Measurements from ENCODE around the gene OR51F2.
"Not testable (repeated sequence)": the region's sequence is repeated elsewhere in the genome, so short reads cannot be mapped to it uniquely, and the experiment has no call there.

The OR51F2 gene, protein sequence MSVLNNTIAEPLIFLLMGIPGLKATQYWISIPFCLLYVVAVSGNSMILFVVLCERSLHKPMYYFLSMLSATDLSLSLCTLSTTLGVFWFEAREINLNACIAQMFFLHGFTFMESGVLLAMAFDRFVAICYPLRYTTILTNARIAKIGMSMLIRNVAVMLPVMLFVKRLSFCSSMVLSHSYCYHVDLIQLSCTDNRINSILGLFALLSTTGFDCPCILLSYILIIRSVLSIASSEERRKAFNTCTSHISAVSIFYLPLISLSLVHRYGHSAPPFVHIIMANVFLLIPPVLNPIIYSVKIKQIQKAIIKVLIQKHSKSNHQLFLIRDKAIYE

DNA sequence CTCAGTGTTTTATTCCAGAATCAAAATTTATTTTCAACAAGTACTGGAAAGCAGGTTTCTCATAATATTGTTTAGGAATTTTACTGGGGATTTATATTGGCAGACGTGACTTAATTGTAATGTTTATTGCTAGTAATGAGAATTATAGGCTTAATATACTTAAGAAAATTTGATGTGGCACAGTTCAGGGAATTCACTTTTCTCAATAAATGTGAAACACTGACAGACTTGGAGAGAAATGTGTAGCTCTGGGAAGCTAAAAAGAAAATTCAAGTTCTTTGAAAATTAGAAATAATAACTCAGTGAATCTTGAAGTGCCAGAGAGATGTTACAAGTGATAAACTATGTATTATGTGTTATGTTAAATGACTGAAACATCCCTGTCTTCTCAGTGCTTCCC is at the start of gene OR51F2:
Gene OR51F2, plus strand, starts transcription at position 301 of the 400 bp plus-strand sequence. CDS start 101 bp downstream, outside the sequence.
- no peak for FAIRE-seq

DNA sequence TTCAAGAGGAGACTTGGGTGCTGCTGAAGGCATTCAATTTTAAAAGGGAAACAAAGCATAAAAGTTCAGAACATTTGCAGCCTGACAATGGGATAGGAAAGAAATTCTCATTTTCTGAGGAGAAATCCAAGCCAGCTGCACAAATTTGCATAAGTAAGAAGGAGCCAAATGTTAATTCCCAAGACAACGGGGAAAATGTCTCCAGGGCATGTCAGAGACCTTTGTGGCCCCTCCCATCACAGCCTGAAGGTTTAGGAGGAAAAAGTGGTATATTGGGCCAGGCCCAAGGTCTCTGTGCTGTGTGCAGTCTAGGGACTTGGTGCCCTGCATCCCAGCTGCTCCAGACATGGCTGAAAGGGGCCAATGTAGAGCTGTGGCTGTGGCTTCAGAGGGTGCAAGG is 38.7 kb upstream of the OR51F2 start:
- no peak for FAIRE-seq

DNA sequence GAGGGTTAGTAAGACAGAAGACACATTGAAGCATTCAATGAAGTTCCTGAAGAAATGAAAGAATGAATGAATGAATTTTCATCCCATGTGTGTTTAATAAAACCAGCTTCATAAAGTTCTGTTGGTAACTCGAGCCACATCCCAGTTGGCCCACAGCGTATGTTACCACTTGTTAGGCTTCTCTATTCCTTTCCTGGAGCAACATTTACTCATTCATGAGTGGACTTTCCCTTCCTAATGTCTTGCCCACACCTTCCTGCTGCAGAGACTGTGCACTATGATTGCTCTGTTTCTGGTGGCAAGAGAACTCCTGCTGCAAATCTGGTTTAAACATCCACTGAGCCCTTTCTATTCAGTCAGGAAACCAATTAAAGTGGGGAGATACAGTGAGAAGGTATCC is 23.9 kb upstream of the OR51F2 start:
- no peak for FAIRE-seq

DNA sequence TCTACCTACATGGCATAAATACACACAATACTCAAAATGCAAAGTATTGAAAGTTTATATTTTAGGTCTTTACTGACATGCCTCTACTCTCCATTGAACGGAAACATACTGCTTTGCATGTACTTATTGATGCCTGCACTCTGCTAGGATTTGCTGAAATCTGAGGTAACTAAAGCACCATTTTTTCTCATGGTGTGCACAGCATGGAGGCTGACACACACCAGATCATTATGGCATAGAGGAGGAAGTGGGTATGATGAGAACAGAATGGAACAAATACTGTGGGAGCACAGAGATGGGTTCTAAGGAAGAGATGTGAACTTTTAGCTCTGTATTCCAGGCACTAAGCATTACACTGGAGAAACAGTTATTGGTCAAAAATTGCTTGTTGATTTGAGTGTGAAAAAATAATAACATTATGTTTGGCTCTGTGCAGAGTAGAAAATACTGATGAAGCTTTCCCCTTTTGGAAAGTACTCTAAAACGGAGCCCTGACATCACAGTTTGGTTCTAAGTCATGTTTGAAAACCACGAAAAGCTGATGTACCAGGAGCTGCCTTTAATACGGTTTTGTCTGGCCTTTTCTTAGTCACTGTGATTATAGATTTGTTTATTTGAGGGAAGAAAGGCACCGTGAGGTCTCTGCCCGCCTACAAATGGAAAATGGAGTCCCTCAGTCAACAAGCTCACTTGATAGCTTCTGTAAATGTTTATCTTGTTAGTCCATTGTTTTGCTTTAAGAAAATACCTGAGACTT is 22.5 kb upstream of the OR51F2 start:
- no peak for FAIRE-seq

DNA sequence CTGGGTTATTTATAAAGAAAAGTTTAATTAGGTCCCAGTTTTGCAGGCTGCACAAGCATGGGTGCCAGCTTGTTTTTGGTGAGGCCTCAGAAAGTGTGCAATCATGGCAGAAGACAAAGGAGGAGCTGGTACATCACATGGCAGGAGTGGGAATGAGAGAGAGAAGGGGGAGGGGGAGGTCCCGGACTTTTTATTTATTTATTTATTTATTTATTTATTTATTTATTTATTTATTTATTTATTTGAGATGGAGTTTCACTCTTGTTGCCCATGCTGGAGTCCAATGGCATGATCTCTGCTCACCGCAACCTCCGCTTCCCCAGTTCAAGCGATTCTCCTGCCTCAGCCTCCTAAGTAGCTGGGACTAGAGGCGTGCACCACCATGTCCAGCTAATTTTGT is 19.8 kb upstream of the OR51F2 start:
- not testable (repeated sequence) for FAIRE-seq

DNA sequence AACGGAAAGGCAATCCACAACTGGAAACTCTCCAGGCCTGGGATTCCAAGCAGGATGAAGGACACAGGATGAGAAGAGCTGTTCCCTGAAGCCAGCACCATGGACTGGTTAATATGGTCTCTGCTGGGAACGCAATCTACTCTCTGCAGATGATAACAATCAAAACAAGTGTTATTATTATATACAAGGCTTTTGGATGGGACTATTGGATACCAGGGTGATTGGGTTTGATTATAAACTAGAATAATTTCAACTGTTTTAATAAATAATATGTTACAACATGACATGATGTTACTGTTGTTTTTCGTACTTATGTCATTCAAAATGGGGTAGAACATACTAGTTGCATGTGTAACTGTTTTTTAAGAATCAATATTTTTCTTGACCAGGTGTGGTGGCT is 16.8 kb upstream of the OR51F2 start, which contains the start of gene OR52R1:
Gene OR52R1, minus strand, starts transcription at position 101 of the 400 bp plus-strand sequence. Its CDS starts 0 bp downstream, at position 101.
- FAIRE-seq = no peak

DNA sequence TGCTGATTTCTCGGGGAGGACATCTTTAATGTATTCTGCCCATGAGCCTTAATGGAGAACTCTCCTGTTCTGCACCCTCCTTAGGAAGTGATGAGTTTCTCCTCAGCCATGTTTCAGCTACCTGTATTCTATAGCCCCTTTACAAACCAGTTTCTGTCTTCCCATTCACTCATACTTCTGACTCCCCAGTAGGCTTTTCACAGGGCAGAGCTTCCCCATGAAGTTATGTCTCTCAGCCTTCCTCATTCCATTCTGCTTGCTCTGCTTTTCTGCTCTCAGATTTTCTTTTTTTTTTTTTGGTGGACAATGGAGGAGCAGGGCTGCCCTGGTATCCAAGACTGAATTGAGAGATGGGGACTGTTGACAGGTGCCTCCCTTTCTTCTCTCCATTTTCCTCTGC is 12.6 kb upstream of the OR51F2 start:
- no peak for FAIRE-seq

DNA sequence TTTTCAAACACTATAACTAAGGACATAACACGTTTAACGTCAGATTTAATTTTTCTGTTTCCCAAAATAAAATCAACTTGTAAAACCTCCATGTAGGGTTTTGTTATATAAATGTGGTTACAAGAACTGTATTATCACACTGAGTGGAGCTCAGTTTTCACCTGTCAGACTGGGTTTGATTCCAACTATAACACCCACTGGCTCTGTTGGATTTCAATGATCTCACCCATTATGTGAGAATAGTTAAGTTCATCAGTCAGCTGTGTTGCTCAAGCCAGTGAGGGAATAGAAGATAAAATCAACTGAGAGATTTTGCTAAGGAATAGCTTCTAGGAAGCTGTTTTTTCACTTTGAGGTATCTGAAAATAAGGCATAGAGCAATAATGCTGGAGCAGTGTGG is 11.9 kb upstream of the OR51F2 start:
- FAIRE-seq = no peak

DNA sequence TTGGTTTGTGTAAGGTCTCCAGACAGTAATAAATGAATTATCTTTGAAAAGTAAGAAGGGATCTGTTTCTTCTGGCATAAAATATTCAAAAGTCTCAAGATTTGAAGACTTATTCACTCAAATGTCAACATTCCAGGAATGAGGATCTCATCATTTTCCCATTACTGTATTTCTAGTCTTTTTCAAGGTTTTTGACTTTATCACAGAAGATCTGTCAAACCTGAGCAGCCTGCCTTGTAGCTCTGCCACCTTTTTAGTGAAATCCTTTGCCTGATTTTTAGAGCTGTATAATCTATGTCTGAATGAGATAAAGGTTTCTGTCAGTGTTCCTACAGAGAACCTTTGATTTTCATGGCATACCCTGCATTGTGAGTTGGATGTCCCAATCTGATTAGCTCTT is 4.0 kb downstream of the OR51F2 start:
- no peak for FAIRE-seq

DNA sequence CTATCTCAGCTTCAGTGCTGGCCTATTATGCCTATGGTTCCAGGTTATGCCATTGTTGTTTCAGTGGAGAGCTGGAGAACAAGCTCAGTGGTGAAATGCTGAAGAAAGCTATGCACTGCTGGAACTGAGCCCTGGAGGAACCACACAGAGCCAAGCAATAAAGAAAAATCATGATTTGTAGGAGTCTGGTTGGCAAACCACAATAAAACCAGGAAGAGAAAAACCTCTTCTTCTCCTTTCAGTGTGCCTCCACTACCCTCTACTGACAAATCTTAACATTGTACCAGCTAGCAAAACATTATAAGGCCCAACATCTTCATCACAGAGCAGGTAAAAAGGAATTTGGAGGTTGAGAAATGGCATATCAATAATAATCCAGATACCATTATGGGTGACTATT is 5.3 kb downstream of the OR51F2 start:
- FAIRE-seq = no peak

DNA sequence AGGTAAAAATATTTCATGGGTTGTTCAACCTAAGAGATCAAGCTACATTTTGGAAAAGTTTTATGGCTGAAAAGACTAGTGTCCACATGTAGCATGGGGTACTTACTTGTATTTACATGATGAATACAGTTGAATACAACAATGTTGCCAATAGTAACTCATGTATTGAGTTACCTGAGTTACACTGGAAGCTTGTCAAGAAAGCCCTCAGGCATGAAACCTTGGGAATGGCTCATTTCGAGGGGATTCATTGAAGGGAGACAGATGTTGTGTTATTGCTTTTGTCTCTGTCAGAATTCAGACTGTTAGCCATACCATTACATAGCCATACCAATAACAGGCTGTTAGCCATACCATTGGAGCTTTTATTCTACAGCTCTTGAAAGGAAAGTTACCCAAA is 9.2 kb downstream of the OR51F2 start:
- no peak for FAIRE-seq

DNA sequence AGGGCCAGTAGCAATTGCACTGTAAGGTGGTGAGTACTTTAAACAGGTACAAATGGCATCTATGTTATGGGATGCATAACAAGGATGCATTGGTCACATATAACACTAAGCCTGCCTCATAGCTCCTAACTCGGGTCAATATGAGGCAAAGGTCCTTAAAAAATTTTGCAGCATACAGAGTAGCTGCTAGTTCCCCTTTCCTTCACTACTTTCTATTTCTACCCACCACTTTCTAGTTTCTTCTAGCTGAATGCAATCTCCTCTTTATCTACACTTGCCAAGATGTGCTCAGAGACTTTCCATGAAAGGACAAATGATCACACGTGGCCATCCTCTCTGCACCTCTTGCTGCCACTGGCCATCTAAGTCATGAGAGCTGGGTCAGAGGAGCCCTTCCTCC is 9.8 kb downstream of the OR51F2 start:
- FAIRE-seq = no peak

DNA sequence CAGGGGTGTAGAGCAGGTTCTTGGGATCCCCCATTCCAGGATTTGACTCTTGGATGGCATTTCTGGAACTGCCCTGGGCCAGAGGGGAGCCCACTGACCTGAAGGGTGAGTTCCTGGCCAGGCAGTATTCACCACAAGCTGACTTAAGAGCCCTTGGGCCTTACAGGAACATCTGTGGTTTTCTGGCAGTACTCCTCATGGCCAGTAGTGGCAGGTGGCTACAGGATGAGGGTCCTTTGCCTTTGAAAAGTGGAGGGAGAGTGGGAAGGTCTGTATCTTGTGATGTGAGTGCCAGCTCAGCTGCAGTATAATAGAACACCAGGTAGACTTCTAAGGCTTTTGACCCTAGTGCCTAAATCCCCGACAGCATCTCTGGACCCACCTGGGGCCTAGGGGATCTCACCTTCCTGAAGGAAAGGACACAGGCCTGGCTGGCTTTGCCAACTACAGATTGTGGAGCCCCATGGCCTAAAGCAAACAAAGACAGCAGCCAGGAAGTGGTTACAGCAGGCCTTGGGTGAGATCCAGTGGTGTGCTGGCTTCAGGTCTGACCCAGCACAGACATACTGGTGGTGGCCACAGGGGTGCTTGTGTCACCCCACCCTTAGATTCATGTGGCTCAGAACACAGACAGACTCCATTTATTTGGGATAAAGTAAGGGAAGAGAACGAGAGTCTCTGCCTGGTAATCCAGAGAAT is 18.9 kb downstream of the OR51F2 start:
- no peak for FAIRE-seq

DNA sequence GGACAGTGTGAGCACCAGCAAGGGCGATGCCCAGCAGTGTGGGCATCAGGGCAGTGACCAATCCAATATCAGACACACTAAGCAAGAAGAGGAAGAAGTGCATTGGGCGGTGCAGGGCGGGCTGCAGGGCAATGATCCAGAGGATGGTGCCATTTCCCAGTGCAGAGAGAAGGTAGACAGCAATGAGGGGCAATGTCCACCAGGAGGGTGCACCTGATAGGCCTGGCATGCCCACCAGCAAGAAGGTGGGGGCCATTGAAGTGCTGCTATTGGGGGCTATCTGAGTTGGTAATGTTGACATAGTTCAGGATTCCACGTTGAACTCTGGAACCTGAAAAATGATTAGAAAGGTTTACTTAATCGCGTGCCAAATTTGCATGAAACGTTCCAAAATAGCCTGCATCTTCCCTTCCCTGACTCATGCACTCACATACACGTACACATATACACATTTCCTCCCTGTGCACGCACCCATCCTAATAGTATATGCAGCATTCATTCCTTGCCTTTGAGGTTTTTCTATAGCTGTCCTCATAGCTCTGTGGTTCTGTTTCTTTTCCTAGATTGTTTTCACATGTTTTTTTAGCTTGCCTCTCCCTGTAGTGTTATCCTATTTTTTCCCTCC is 27.9 kb downstream of the OR51F2 start, which contains the start of gene OR51S1:
Gene OR51S1, minus strand, starts transcription at position 301 of the 625 bp plus-strand sequence. Its CDS starts 0 bp downstream, at position 301.
- no peak for FAIRE-seq

DNA sequence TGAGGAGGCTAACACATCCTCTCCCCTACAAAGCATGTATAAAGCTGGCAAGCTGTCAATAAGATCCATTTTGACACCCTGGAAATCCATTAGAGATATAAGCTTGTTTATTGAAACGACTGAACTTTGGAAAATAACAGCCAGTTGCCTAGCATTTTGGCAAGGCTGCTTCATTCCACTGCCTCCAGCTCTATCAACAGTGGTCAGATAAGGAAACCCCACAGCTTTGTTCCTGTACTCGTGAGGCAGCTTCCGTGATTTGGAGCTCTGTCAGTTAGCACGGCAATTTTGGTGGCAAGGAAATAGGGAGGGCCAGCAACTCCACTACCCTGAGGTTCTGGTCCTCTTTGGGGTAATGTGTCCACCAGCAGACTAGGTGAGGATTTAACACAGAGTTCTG is 29.9 kb downstream of the OR51F2 start:
- FAIRE-seq = no peak

DNA sequence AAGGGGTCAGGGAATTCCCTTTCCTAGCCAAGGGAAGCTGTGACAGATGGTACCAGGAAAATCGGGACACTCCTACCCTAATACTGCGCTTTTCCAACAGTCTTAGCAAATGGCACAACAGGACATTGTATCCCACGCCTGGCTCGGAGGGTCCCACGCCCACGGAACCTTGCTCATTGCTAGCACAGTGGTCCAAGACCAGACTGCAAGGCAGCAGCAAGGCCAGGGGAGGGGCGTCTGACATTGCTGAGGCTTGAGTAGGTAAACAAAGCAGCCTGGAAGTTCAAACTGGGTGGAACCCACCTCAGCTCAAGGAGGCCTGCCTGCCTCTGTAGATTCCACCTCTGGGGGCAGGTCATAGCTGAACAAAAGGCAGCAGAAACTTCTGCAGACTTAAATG is 33.2 kb downstream of the OR51F2 start:
- not testable (repeated sequence) for FAIRE-seq

DNA sequence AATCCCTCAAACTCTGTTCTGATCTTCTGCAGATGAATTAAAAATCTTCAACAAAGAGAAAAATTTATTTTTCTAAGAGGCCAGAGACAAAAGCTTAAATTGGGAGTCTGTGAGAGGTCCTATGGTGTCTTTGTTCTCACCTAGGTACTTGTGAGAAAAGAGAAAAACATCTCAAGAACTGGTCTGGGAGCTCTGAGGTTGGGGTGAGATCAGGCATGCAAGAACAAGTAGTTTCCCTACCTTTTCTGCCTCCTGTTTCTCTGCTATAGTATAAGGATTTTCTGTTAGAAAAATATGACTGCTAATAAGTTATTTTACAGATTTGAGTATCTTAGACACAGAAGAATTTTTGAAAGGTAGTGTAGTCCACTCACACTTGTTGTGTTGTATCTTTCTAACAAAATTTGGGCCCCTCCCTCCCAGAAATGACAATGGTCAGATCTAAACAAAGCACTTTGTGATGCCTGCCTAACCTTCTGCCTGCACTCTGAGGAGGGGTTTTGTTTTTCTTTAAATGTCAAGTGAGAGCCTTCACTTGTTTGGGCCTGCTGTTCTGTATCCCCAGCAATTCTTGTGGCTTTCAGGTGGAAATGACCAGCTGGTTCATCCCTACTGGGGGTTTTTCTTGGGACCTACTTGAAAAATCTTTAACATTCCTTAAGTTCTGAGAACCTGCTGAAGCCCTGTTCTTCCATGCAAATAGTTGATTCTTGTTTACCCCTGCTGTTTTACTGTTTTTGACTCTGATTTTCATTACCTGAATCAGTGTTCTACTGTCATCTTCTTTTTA is 41.5 kb downstream of the OR51F2 start:
- no peak for FAIRE-seq

DNA sequence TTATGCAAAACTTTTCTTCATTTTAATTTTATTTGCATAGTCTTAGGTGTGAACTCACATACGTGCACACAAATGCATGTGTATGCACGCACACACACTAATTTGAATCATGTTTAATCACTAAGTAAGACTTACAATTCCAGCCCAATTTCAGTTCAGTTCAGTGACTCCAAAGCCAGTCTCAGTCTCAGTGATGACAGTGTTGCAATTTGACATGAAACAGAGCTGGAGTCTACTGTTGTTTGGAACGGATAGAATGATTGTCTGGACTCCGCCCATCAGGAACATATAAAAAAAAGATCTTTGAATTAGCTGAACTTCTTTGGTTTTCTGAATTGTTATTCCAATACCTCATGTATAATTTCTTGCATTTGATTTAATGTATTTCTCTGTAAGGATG is 42.8 kb downstream of the OR51F2 start:
- FAIRE-seq = no peak

DNA sequence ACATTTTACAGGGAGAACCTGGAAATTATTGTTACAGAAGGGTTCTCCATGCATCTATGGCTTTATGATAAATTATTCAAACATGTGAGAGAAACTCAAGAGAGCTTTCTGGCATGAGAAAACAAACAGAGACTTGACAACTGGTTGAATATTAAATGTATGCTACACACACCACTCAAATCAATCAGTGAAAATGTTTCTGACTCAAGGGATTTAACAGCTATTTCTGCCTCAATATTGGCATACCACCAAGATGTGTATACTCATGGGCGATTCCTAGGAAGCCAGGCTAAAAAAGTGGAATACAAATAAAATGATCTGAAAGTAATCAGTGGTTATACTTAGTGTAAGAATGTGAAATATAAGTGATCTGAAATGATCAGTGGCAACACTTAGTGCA is 44.7 kb downstream of the OR51F2 start:
- no peak for FAIRE-seq

All from endometrium (tissue), 2 donors.